Activated naive CD8-positive, alpha-beta T cell treated with anti-CD3 and anti-CD28 coated beads, Interleukin-2, amount 10 ng/mL, durations not matched to agents 7 days and 5 days (primary cell): ENCODE data around the gene MRPS9. TPM values are rescaled to one million over a fixed set of nuclear protein-coding genes. Genes with fewer than 3 reads are reported as not detected.

Experiments
- ATAC-seq: fragments of 150-1000 bp; cut with Tn5 transposase; one replicate; pipeline ENCODE4 v1.10.0; 2021; ENCODE audit warnings: low read depth, moderate library complexity
- POLR2A ChIA-PET: fragments of 350-600 bp; sonication (Branson Sonifier 250); formaldehyde crosslinking; loops from one replicate; lab custom pipeline; 2021; ENCODE audit warnings: antibody characterized with exemption; lab: Charles Lee
- DNase-seq: peaks from one replicate; pipeline ENCODE4 v3.0.0; 2021
- H3K27ac Mint-ChIP-seq: one replicate; pipeline ENCODE4 v1.8.0; 2022; ENCODE audit warnings: mild to moderate bottlenecking, mixed read lengths
- H3K27me3 Mint-ChIP-seq: one replicate; pipeline ENCODE4 v1.8.0; 2022; ENCODE audit warnings: mild to moderate bottlenecking, moderate library complexity, mixed read lengths
- H3K36me3 Mint-ChIP-seq: one replicate; pipeline ENCODE4 v1.8.0; 2021; ENCODE audit warnings: mild to moderate bottlenecking, mixed read lengths
- H3K4me1 Mint-ChIP-seq: one replicate; pipeline ENCODE4 v1.8.0; 2021; ENCODE audit warnings: mixed read lengths
- H3K4me3 Mint-ChIP-seq: one replicate; pipeline ENCODE4 v1.8.0; 2022; ENCODE audit warnings: mild to moderate bottlenecking, moderate library complexity, mixed read lengths
- H3K9me3 Mint-ChIP-seq: one replicate; pipeline ENCODE4 v1.8.0; 2021; ENCODE audit warnings: mixed read lengths
- total RNA-seq, 2 experiments: library from RNA; stranded (reverse); gene quantifications; one replicate each; pipeline ENCODE4 v1.2.3, GENCODE V29; 2021

MRPS9 gene
- total RNA-seq, 2 experiments from 2014 or later, result 21.0 to 23.1 TPM

GRCh38 chr2:105138643-105139042 is 100.8 kb downstream of the MRPS9 start:
- peaks cover 21% of the 10 kb centered on the region for H3K27me3 Mint-ChIP-seq
- DNase-seq (no peak), ATAC-seq (no peak)
- H3K36me3 Mint-ChIP-seq, result no peaks in the 10 kb centered on the region
- POLR2A ChIA-PET, result no interaction called here
- peaks cover 5% of the 10 kb centered on the region for H3K4me1 Mint-ChIP-seq
- H3K9me3 Mint-ChIP-seq, result no peaks in the 10 kb centered on the region
- no peak overlapping the region for H3K27ac Mint-ChIP-seq
- H3K4me3 Mint-ChIP-seq, result no peak overlapping the region

- H3K27ac Mint-ChIP-seq, result no peak overlapping the region
- DNase-seq (no peak), ATAC-seq (no peak)
- peaks cover 9% of the 10 kb centered on the region for H3K4me1 Mint-ChIP-seq
- POLR2A ChIA-PET, result no interaction called here
- no peaks in the 10 kb centered on the region for H3K36me3 Mint-ChIP-seq
- peaks cover 24% of the 10 kb centered on the region for H3K27me3 Mint-ChIP-seq
- H3K4me3 Mint-ChIP-seq, result no peak overlapping the region
- H3K9me3 Mint-ChIP-seq, result no peaks in the 10 kb centered on the region
Measured at GRCh38 chr2:105139556-105140239, 101.8 kb downstream of the MRPS9 start.

GRCh38 chr2:105140240-105140568 is 102.3 kb downstream of the MRPS9 start:
- POLR2A ChIA-PET, result no interaction called here
- ATAC-seq, result no peak
- Mint-ChIP-seq H3K9me3 (no peaks in the 10 kb centered on the region), H3K4me1 (peaks cover 11% of the 10 kb centered on the region), H3K27ac (no peak overlapping the region), H3K36me3 (no peaks in the 10 kb centered on the region), H3K4me3 (no peak overlapping the region), H3K27me3 (peaks cover 23% of the 10 kb centered on the region)
- no peak for DNase-seq

GRCh38 chr2:105141099-105141614 is 103.3 kb downstream of the MRPS9 start:
- H3K27me3 Mint-ChIP-seq, result peaks cover 24% of the 10 kb centered on the region
- POLR2A ChIA-PET, result no interaction called here
- ATAC-seq (no peak), DNase-seq (no peak)
- no peaks in the 10 kb centered on the region for H3K9me3 Mint-ChIP-seq
- no peak overlapping the region for H3K4me3 Mint-ChIP-seq
- H3K27ac Mint-ChIP-seq, result no peak overlapping the region
- no peaks in the 10 kb centered on the region for H3K36me3 Mint-ChIP-seq
- peaks cover 11% of the 10 kb centered on the region for H3K4me1 Mint-ChIP-seq

GRCh38 chr2:105142239-105142638 is 104.4 kb downstream of the MRPS9 start:
- DNase-seq, result no peak
- Mint-ChIP-seq H3K36me3 (no peaks in the 10 kb centered on the region), H3K4me1 (peaks cover 11% of the 10 kb centered on the region), H3K9me3 (no peaks in the 10 kb centered on the region), H3K27ac (no peak overlapping the region), H3K27me3 (peaks cover 27% of the 10 kb centered on the region), H3K4me3 (no peak overlapping the region)
- no peak for ATAC-seq
- POLR2A ChIA-PET, result no interaction called here

DNA sequence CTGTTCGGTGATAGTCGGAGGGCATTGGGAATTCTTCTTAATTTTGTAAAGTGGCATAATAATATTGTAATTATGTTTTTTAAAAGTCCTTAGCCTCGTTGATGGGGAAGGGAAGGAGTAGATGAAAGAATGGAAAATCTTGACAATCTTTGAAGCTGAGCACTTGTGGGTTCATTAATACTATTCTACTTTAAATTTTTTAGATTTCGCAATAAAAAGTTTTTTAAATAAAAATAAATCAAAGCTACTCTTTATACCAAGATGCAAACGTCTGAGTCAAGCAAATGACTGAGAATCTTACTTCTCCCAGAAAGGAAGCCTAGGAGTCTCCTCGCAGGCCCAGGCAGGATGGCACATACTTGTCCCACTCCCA is 105.2 kb downstream of the MRPS9 start:
- H3K4me1 Mint-ChIP-seq, result peaks cover 11% of the 10 kb centered on the region
- no peak overlapping the region for H3K27ac Mint-ChIP-seq
- ATAC-seq, result no peak
- H3K4me3 Mint-ChIP-seq, result peak overlapping the region; percentile 84
- POLR2A ChIA-PET, result no interaction called here
- peaks cover 28% of the 10 kb centered on the region for H3K27me3 Mint-ChIP-seq
- no peaks in the 10 kb centered on the region for H3K36me3 Mint-ChIP-seq
- DNase-seq, result no peak
- no peaks in the 10 kb centered on the region for H3K9me3 Mint-ChIP-seq

- ATAC-seq (peak; percentile 79), DNase-seq (peak; percentile 63)
- Mint-ChIP-seq H3K36me3 (no peaks in the 10 kb centered on the region), H3K27ac (peak overlapping the region; percentile 59), H3K9me3 (no peaks in the 10 kb centered on the region), H3K27me3 (peaks cover 29% of the 10 kb centered on the region), H3K4me1 (peaks cover 11% of the 10 kb centered on the region), H3K4me3 (peak overlapping the region; percentile 84)
- POLR2A ChIA-PET, result no interaction called here
Measured at GRCh38 chr2:105143467-105144151, 105.7 kb downstream of the MRPS9 start.

GRCh38 chr2:105144152-105144940 is 106.5 kb downstream of the MRPS9 start:
- POLR2A ChIA-PET, result interaction anchor here (0.7 kb wide), 1 partner anchor 39 kb away, joined by 3 read pairs; no protein-coding TSS in a partner anchor
- Mint-ChIP-seq H3K36me3 (no peaks in the 10 kb centered on the region), H3K27ac (peak overlapping the region; percentile 16), H3K4me1 (peaks cover 11% of the 10 kb centered on the region), H3K9me3 (no peaks in the 10 kb centered on the region), H3K27me3 (peaks cover 33% of the 10 kb centered on the region), H3K4me3 (peak overlapping the region; percentile 79)
- DNase-seq (no peak), ATAC-seq (peak; percentile 15)

- H3K36me3 Mint-ChIP-seq, result no peaks in the 10 kb centered on the region
- H3K9me3 Mint-ChIP-seq, result no peaks in the 10 kb centered on the region
- peak overlapping the region; percentile 79 for H3K4me3 Mint-ChIP-seq
- POLR2A ChIA-PET, result interaction anchor here (0.6 to 0.7 kb wide), 2 partner anchors 40 to 1208 kb away, joined by 3 to 4 read pairs; no protein-coding TSS in a partner anchor
- H3K27ac Mint-ChIP-seq, result no peak overlapping the region
- no peak for DNase-seq
- peak; percentile 34 for ATAC-seq
- H3K4me1 Mint-ChIP-seq, result peaks cover 11% of the 10 kb centered on the region
- peaks cover 28% of the 10 kb centered on the region for H3K27me3 Mint-ChIP-seq
Measured at GRCh38 chr2:105144941-105145300, 107.1 kb downstream of the MRPS9 start.

DNA sequence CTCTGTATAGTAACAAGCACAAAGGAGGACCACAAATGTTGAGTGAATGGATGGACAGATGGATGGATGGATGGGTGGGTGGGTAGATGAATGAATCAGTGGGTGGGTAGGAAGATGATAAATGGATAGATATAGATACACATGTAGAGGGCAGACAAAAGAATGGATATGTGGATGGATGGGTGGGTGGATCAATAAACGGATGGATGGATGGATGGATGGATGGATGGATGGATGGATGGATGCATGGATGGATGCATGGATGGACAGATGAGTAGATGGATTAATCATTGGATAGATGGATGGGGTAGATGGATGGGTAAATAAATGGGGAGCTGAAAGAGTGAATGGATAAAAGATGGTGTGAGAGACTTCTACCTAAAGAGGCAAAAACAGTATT is 111.4 kb downstream of the MRPS9 start:
- DNase-seq, result no peak
- POLR2A ChIA-PET, result no interaction called here
- no peak overlapping the region for H3K4me3 Mint-ChIP-seq
- H3K9me3 Mint-ChIP-seq, result no peaks in the 10 kb centered on the region
- no peak overlapping the region for H3K27ac Mint-ChIP-seq
- no peaks in the 10 kb centered on the region for H3K36me3 Mint-ChIP-seq
- peaks cover 27% of the 10 kb centered on the region for H3K27me3 Mint-ChIP-seq
- peaks cover 6% of the 10 kb centered on the region for H3K4me1 Mint-ChIP-seq
- no peak for ATAC-seq

Other genes with a start within 250 kb of the MRPS9 start
- not detected for gene POU3F3, start 184.0 kb upstream of the MRPS9 start, total RNA-seq
- not detected for gene GPR45, start 203.7 kb downstream of the MRPS9 start, total RNA-seq